IPS-15b (cell line): ENCODE results near the gene DCTN4.
"Not testable (repeated sequence)": the region's sequence is repeated elsewhere in the genome, so short reads cannot be mapped to it uniquely, and the experiment has no call there.

Source experiments
- H3K27me3 ChIP-seq: one replicate; pipeline ENCODE4 v1.6.1; 2013; ENCODE audit warnings: low read length; ENCODE audit not compliant: control insufficient read depth, insufficient read depth
- H3K36me3 ChIP-seq: one replicate; pipeline ENCODE4 v1.6.1; 2013; ENCODE audit warnings: low read length; ENCODE audit not compliant: control insufficient read depth, insufficient read depth
- H3K4me1 ChIP-seq: one replicate; pipeline ENCODE4 v1.6.1; 2013; ENCODE audit warnings: mild to moderate bottlenecking, low read length; ENCODE audit not compliant: control insufficient read depth, insufficient read depth
- H3K4me3 ChIP-seq: one replicate; pipeline ENCODE4 v1.5.1; 2013; ENCODE audit warnings: low read depth, low read length
- H3K9ac ChIP-seq: one replicate; pipeline ENCODE4 v1.6.1; 2013; ENCODE audit warnings: low read depth, mild to moderate bottlenecking, low read length
- H3K9me3 ChIP-seq: one replicate; pipeline ENCODE4 v1.6.1; 2013; ENCODE audit warnings: mild to moderate bottlenecking, low read length; ENCODE audit not compliant: control insufficient read depth, insufficient read depth

Gene DCTN4

DNA sequence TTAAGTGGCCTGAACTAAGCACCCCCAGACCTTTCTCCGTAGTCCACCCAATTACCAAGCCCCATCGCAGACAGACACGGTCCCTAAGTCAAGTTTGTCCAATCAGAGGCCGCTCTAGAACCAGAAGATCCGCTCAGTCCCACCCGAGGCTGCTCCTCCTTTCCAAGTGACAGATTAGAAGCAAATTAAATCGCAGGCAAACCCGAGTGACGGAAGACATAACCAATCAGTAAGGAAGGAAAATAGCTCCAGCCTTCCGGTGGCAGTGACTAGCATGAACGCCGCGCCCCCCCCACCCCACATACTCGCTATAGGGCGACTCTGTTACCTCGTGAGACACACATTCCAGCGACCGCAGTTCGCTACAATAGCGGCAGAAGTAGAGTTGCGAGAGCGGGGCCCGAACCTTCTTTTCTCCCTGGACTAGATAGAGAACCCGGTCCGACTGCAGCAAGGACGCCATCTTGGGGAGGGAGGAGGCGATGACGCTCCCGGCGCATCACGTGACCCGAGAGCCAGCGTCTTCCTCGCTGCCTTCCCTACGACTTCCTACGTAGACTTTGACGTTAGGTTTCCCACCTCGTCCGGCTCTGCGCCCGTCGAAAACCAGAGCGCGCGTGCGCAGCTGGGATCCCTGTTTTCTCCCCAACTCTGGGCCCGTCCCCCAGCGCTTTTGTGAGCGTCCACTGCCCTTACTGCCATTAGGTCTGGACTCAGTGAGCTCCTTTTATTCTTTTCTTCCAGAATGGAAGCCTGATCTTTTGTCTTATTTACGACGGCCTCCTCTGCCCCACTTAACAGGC lies at the start of gene DCTN4:
Gene DCTN4 (minus strand): TSS at position 487 of the 803 bp plus-strand sequence. CDS start 24 bp downstream, at position 463.
- Histone ChIP-seq H3K4me1 (no peaks in the 10 kb centered on the region), H3K9me3 (no peaks in the 10 kb centered on the region), H3K4me3 (peak within 1 kb of the TSS; percentile 92), H3K9ac (peak within 1 kb of the TSS; percentile 91), H3K27me3 (peaks cover 19% of the 10 kb centered on the region), H3K36me3 (peaks cover 3% of the 10 kb centered on the region)

DNA sequence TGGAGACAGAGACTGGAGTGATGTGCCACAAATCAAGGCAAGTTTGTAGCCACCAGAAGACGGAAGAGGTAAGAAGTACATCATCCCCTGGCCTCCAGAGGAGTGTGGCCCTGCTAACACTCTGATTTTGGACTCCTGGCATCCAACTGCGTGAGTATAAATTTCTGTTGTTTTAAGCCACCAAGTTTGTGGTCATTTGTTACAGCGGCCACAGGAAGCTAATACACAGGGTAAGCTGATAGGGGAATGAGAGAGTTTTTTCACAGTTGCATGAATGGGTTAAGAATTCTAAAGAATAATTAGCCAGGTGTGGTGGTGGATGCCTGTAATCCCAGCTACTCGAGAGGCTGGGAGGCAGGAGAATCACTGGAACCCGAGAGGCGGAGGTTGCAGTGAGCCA lies 45.6 kb upstream of the DCTN4 start:
- Histone ChIP-seq H3K27me3 (peaks cover 5% of the 10 kb centered on the region), H3K9ac (no peak overlapping the region), H3K36me3 (no peaks in the 10 kb centered on the region), H3K9me3 (no peaks in the 10 kb centered on the region), H3K4me3 (no peak overlapping the region), H3K4me1 (no peaks in the 10 kb centered on the region)

GRCh38 chr5:150801117-150801927 lies 42.5 kb upstream of the DCTN4 start:
- H3K4me1 ChIP-seq = no peaks in the 10 kb centered on the region
- H3K36me3 ChIP-seq = no peaks in the 10 kb centered on the region
- H3K27me3 ChIP-seq = no peaks in the 10 kb centered on the region
- peak overlapping the region; percentile 37 for H3K9ac ChIP-seq
- peak overlapping the region; percentile 63 for H3K4me3 ChIP-seq
- H3K9me3 ChIP-seq = no peaks in the 10 kb centered on the region

- no peak overlapping the region for H3K9ac ChIP-seq
- H3K4me1 ChIP-seq = no peaks in the 10 kb centered on the region
- no peaks in the 10 kb centered on the region for H3K36me3 ChIP-seq
- H3K9me3 ChIP-seq = no peaks in the 10 kb centered on the region
- H3K4me3 ChIP-seq = no peak overlapping the region
- H3K27me3 ChIP-seq = no peaks in the 10 kb centered on the region
These were observed 38.6 kb upstream of the DCTN4 start for GRCh38 chr5:150797384-150797783.

GRCh38 chr5:150794927-150795326 lies 36.1 kb upstream of the DCTN4 start:
- Histone ChIP-seq H3K9me3 (no peaks in the 10 kb centered on the region), H3K4me3 (no peak overlapping the region), H3K4me1 (no peaks in the 10 kb centered on the region), H3K36me3 (no peaks in the 10 kb centered on the region), H3K9ac (no peak overlapping the region), H3K27me3 (no peaks in the 10 kb centered on the region)

DNA sequence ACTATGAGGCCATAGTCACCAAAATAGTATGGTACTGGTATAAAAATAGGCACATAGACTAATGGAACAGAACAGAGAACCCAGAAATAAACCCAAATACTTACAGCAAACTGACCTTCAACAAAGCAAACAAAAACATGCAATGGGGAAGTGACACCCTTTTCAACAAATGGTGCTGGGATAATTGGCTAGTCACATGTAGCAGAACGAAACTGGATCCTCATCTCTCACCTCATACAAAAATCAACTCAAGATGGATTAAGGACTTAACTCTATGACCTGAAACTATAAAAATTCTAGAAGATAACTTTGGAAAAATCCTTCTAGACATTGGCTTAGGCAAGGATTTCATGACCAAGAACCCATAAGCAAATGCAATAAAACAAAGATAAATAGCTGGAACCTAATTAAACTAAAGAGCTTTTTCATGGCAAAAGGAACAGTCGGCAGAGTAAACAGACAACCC lies 34.6 kb upstream of the DCTN4 start:
- not testable (repeated sequence) for H3K36me3 ChIP-seq

DNA sequence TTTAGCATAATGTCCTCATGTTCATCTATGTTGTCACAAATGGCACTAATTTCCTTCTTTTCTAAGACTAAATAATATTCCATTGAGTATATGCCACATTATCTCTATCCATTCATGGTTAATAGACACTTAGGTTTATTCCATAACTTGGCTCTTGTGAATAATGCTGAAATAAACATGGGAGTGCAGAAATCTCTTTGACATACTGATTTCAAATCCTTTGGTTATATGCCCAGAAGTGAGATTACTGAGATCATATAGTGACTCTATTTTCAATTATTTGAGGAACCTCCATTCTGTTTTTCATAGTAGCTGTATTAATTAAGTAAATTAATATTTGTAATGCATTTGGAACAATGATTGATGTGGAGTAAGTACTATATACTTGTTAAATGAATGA lies 32.7 kb upstream of the DCTN4 start:
- Histone ChIP-seq H3K9ac (no peak overlapping the region), H3K4me3 (no peak overlapping the region), H3K4me1 (no peaks in the 10 kb centered on the region), H3K36me3 (no peaks in the 10 kb centered on the region), H3K27me3 (no peaks in the 10 kb centered on the region), H3K9me3 (no peaks in the 10 kb centered on the region)

More for the DNA sequence above, 34.6 kb upstream of the DCTN4 start:
- H3K27me3 ChIP-seq, H3K4me1 ChIP-seq, H3K4me3 ChIP-seq, H3K9ac ChIP-seq, H3K9me3 ChIP-seq: not testable (repeated sequence)

GRCh38 chr5:150789943-150790611 lies 31.3 kb upstream of the DCTN4 start:
- H3K27me3 ChIP-seq = no peaks in the 10 kb centered on the region
- no peak overlapping the region for H3K4me3 ChIP-seq
- no peaks in the 10 kb centered on the region for H3K9me3 ChIP-seq
- no peaks in the 10 kb centered on the region for H3K4me1 ChIP-seq
- no peaks in the 10 kb centered on the region for H3K36me3 ChIP-seq
- no peak overlapping the region for H3K9ac ChIP-seq

GRCh38 chr5:150789450-150789849 lies 30.6 kb upstream of the DCTN4 start:
- Histone ChIP-seq H3K9me3 (no peaks in the 10 kb centered on the region), H3K4me1 (no peaks in the 10 kb centered on the region), H3K4me3 (no peak overlapping the region), H3K27me3 (no peaks in the 10 kb centered on the region), H3K9ac (no peak overlapping the region), H3K36me3 (no peaks in the 10 kb centered on the region)

DNA sequence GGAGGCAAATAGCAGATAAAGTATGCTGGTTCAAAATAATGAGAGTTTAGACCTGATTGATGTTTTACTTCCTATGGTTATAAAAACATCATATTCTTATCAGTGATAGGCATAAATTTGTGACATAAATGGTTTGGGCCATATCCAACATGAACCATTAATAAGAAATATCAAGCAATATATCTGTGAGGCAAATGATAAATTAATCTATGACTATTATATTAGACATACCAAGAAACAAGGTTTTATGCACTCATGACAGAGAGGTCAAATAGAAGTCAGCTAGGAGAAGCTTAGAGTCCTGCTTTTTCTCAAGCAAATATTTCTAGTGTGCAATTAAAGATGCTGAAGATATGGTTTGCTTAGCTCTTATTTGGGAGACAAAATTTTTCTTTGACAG lies 30.2 kb upstream of the DCTN4 start:
- H3K9ac ChIP-seq = no peak overlapping the region
- H3K9me3 ChIP-seq = no peaks in the 10 kb centered on the region
- H3K36me3 ChIP-seq = no peaks in the 10 kb centered on the region
- no peaks in the 10 kb centered on the region for H3K27me3 ChIP-seq
- no peak overlapping the region for H3K4me3 ChIP-seq
- H3K4me1 ChIP-seq = no peaks in the 10 kb centered on the region

DNA sequence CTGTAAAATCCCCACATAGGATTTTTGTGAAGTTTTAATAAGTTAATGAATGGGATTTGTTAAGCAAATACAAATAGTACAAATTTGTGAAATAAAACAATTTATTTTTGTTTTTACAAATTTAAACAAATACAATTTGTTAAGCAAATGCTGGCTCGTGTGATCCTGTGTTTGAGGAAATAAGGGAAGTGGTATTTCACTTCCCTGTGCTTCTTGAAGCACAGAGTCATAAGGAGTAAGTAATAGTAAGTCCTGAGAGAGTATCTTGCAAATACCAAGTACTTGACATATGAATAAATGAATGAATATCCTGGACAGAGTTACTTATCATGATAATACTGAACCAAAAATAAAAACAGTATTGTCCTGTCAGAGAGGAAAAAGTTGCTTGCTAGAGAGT lies 28.8 kb upstream of the DCTN4 start:
- Histone ChIP-seq H3K27me3 (no peaks in the 10 kb centered on the region), H3K36me3 (no peaks in the 10 kb centered on the region), H3K4me3 (no peak overlapping the region), H3K4me1 (no peaks in the 10 kb centered on the region), H3K9me3 (no peaks in the 10 kb centered on the region), H3K9ac (no peak overlapping the region)
